H9 (cell line): ENCODE measurements around the gene TRIM37. TPM values are rescaled to one million over a fixed set of nuclear protein-coding genes. Genes with fewer than 3 reads are reported as not detected.

Source experiments
- DNase-seq: peaks from one replicate; pipeline ENCODE4 v3.0.0-alpha.2; 2017
- H2AFZ ChIP-seq: one replicate; pipeline ENCODE4 v1.6.1; 2013; ENCODE audit warnings: mild to moderate bottlenecking, low read length, control low read depth, moderate library complexity
- H2AK5ac ChIP-seq: 2 replicates; pipeline ENCODE4 v1.6.1; 2013; ENCODE audit warnings: low read length, control low read depth, mixed read lengths; ENCODE audit not compliant: insufficient read length
- H2BK120ac ChIP-seq: one replicate; pipeline ENCODE4 v1.6.1; 2013; ENCODE audit warnings: low read depth, mild to moderate bottlenecking, low read length, control low read depth, inconsistent platforms; ENCODE audit not compliant: poor library complexity, severe bottlenecking
- H2BK12ac ChIP-seq: 2 replicates; pipeline ENCODE4 v1.6.1; 2013; ENCODE audit warnings: low read length, control low read depth, mixed read lengths, low read depth; ENCODE audit not compliant: insufficient read length
- H2BK15ac ChIP-seq: 2 replicates; pipeline ENCODE4 v1.6.1; 2013; ENCODE audit warnings: low read depth, low read length, control low read depth
- H2BK20ac ChIP-seq: one replicate; pipeline ENCODE4 v1.6.1; 2013; ENCODE audit warnings: low read depth, mild to moderate bottlenecking, low read length, control low read depth, inconsistent platforms; ENCODE audit not compliant: poor library complexity, severe bottlenecking
- H2BK5ac ChIP-seq: 2 replicates; pipeline ENCODE4 v1.6.1; 2013; ENCODE audit warnings: low read length, control low read depth, mixed read lengths; ENCODE audit not compliant: insufficient read length
- H3K14ac ChIP-seq: 2 replicates; pipeline ENCODE4 v1.6.1; 2013; ENCODE audit warnings: low read length, control low read depth; ENCODE audit not compliant: insufficient read depth
- H3K18ac ChIP-seq: 2 replicates; pipeline ENCODE4 v1.6.1; 2013; ENCODE audit warnings: low read depth, mild to moderate bottlenecking, mixed read lengths, low read length, control low read depth; ENCODE audit not compliant: insufficient read length
- H3K23ac ChIP-seq: 2 replicates; pipeline ENCODE4 v1.6.1; 2013; ENCODE audit warnings: low read length, control low read depth, mixed read lengths, low read depth; ENCODE audit not compliant: insufficient read length
- H3K23me2 ChIP-seq: 2 replicates; pipeline ENCODE4 v1.6.1; 2013; ENCODE audit warnings: low read depth, mild to moderate bottlenecking, mixed read lengths, low read length, control low read depth; ENCODE audit not compliant: insufficient read length, poor library complexity, severe bottlenecking
- H3K27ac ChIP-seq: 2 replicates; pipeline ENCODE4 v1.5.1; 2013; ENCODE audit warnings: low read length, control low read depth, mixed read lengths, low read depth; ENCODE audit not compliant: insufficient read length
- H3K27me3 ChIP-seq: 2 replicates; pipeline ENCODE4 v1.6.1; 2013; ENCODE audit warnings: low read length, control low read depth, inconsistent platforms; ENCODE audit not compliant: insufficient read depth
- H3K4ac ChIP-seq: 2 replicates; pipeline ENCODE4 v1.6.1; 2013; ENCODE audit warnings: low read depth, mild to moderate bottlenecking, control low read depth, inconsistent platforms, low read length, moderate library complexity
- H3K4me1 ChIP-seq: 2 replicates; pipeline ENCODE4 v1.6.1; 2013; ENCODE audit warnings: low read length, control low read depth, inconsistent platforms; ENCODE audit not compliant: insufficient read depth
- H3K4me2 ChIP-seq: 2 replicates; pipeline ENCODE4 v1.6.1; 2013; ENCODE audit warnings: low read length, control low read depth, mixed read lengths; ENCODE audit not compliant: insufficient read length, insufficient read depth
- H3K56ac ChIP-seq: 2 replicates; pipeline ENCODE4 v1.6.1; 2013; ENCODE audit warnings: low read depth, mild to moderate bottlenecking, mixed read lengths, low read length, control low read depth; ENCODE audit not compliant: insufficient read length
- H3K79me1 ChIP-seq: 2 replicates; pipeline ENCODE4 v1.6.1; 2013; ENCODE audit warnings: low read depth, mild to moderate bottlenecking, moderate library complexity, low read length, control low read depth, inconsistent platforms; ENCODE audit not compliant: insufficient read depth, poor library complexity, severe bottlenecking
- H3K79me2 ChIP-seq: 2 replicates; pipeline ENCODE4 v1.6.1; 2013; ENCODE audit warnings: low read length, control low read depth, inconsistent platforms; ENCODE audit not compliant: insufficient read depth
- H3K9ac ChIP-seq: 2 replicates; pipeline ENCODE4 v1.6.1; 2013; ENCODE audit warnings: low read length, control low read depth, mixed read lengths; ENCODE audit not compliant: insufficient read length; ENCODE audit errors: extremely low read depth
- H3K9me3 ChIP-seq: one replicate; pipeline ENCODE4 v1.6.1; 2013; ENCODE audit warnings: low read depth, low read length, inconsistent platforms; ENCODE audit not compliant: control insufficient read depth
- H3T11ph ChIP-seq: one replicate; pipeline ENCODE4 v1.6.1; 2013; ENCODE audit warnings: mild to moderate bottlenecking, low read length, control low read depth, inconsistent platforms
- H4K20me1 ChIP-seq: one replicate; pipeline ENCODE4 v1.6.1; 2013; ENCODE audit not compliant: control insufficient read depth, insufficient read length, insufficient read depth
- H4K5ac ChIP-seq: 2 replicates; pipeline ENCODE4 v1.6.1; 2013; ENCODE audit warnings: low read depth, mild to moderate bottlenecking, mixed read lengths, low read length, control low read depth; ENCODE audit not compliant: insufficient read length
- H4K8ac ChIP-seq: replicated peaks from 2 replicates; pipeline ENCODE4 v1.6.1; 2013; ENCODE audit warnings: low read length, control low read depth, mixed read lengths, low read depth; ENCODE audit not compliant: insufficient read length
- H4K91ac ChIP-seq: 2 replicates; pipeline ENCODE4 v1.6.1; 2013; ENCODE audit warnings: low read depth, mild to moderate bottlenecking, moderate library complexity, mixed read lengths, low read length, control low read depth; ENCODE audit not compliant: insufficient read length
- H3K27ac Mint-ChIP-seq, 3 experiments: 2 replicates in 2 of 3; 3 replicates in 1 of 3; pipeline ENCODE4 v1.8.0; 2020 to 2021; ENCODE audit warnings: mixed read lengths in 3 of 3, mild to moderate bottlenecking in 1 of 3, moderate library complexity in 1 of 3
- H3K27me3 Mint-ChIP-seq: 2 replicates; pipeline ENCODE4 v1.8.0; 2021; ENCODE audit warnings: low read depth, mild to moderate bottlenecking, moderate library complexity, mixed read lengths
- H3K36me3 Mint-ChIP-seq, 3 experiments: 2 replicates in 2 of 3; 3 replicates in 1 of 3; pipeline ENCODE4 v1.8.0; 2020 to 2021; ENCODE audit warnings: low read depth in 3 of 3, mixed read lengths in 3 of 3; ENCODE audit not compliant: insufficient read depth in 1 of 3
- H3K4me1 Mint-ChIP-seq, 2 experiments: 2 replicates each; pipeline ENCODE4 v1.8.0; 2020; ENCODE audit warnings: mixed read lengths in 2 of 2
- H3K4me3 Mint-ChIP-seq, 2 experiments: 2 replicates in 1 of 2; 3 replicates in 1 of 2; pipeline ENCODE4 v1.8.0; 2020 to 2021; ENCODE audit warnings: mild to moderate bottlenecking in 2 of 2, mixed read lengths in 2 of 2, moderate library complexity in 1 of 2
- H3K9me3 Mint-ChIP-seq, 2 experiments: 2 replicates in 1 of 2; 3 replicates in 1 of 2; pipeline ENCODE4 v1.8.0; 2020; ENCODE audit warnings: mild to moderate bottlenecking in 2 of 2, mixed read lengths in 2 of 2, moderate library complexity in 1 of 2
- WGBS: extraction: QIAGEN DNeasy Blood & Tissue Kit; methylation state at CpG from one replicate; pipeline ENCODE4 v1.1.7; 2013; ENCODE audit warnings: missing lambda C conversion rate, low lambda C conversion rate, mixed read lengths; ENCODE audit not compliant: insufficient read length; ENCODE audit errors: extremely low coverage; 5-methylcytosine and 5-hydroxymethylcytosine counted together
- total RNA-seq: library from RNA; stranded (reverse); gene quantifications from 2 replicates; pipeline ENCODE4 v1.2.1, GENCODE V29; 2021
- TF ChIP-seq, protein P1 (sequence below): fragments of 200-600 bp; sonication (generic); conservative IDR thresholded peaks from 3 replicates; pipeline ENCODE4 v1.8.0; 2021; ENCODE audit warnings: antibody characterized with exemption, mild to moderate bottlenecking

The TRIM37 gene
- total RNA-seq, 1 experiment from 2014 or later = 52.1 TPM

DNA sequence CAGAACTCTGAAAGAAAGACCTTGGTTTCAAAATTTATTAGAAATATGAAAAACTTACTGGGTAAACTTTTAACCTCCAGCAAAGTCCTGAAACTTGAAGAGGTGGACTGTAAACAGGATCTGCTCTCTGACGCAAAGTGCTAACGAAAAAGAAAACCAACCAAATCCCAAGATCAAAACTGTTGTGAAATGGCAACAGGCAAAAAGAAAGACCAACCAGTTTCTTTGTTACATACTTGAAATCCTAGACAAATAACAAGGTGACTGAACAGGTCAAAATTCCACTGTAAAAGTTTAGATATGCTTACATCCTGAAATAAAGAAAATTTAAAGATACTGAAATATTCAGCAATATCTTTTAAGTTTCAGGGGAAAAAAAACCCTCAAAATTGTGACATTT, 44.2 kb downstream of the TRIM37 start:
- Mint-ChIP-seq H3K9me3 (no peaks in the 10 kb centered on the region), H3K27ac (no peak overlapping the region), H3K4me1 (no peaks in the 10 kb centered on the region), H3K4me3 (no peak overlapping the region), H3K27me3 (no peaks in the 10 kb centered on the region), H3K36me3 (peaks cover 20 to 41% (median 34%) of the 10 kb centered on the region in 3 experiments; a peak in 6 of 7 replicates)
- H3K4me2 ChIP-seq = no peak overlapping the region
- H3K79me1 ChIP-seq = no peaks in the 10 kb centered on the region
- H3T11ph ChIP-seq = no peak overlapping the region
- H3K27ac ChIP-seq = no peak overlapping the region
- TF ChIP-seq, protein P1, sequence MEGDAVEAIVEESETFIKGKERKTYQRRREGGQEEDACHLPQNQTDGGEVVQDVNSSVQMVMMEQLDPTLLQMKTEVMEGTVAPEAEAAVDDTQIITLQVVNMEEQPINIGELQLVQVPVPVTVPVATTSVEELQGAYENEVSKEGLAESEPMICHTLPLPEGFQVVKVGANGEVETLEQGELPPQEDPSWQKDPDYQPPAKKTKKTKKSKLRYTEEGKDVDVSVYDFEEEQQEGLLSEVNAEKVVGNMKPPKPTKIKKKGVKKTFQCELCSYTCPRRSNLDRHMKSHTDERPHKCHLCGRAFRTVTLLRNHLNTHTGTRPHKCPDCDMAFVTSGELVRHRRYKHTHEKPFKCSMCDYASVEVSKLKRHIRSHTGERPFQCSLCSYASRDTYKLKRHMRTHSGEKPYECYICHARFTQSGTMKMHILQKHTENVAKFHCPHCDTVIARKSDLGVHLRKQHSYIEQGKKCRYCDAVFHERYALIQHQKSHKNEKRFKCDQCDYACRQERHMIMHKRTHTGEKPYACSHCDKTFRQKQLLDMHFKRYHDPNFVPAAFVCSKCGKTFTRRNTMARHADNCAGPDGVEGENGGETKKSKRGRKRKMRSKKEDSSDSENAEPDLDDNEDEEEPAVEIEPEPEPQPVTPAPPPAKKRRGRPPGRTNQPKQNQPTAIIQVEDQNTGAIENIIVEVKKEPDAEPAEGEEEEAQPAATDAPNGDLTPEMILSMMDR = no peak
- H4K5ac ChIP-seq = no peak overlapping the region
- no peak overlapping the region for H2AK5ac ChIP-seq
- no peak overlapping the region for H3K56ac ChIP-seq
- no peaks in the 10 kb centered on the region for H3K79me2 ChIP-seq
- H3K4ac ChIP-seq = no peak overlapping the region
- H3K14ac ChIP-seq = no peak overlapping the region
- H2BK5ac ChIP-seq = no peak overlapping the region
- H2BK12ac ChIP-seq = no peak overlapping the region
- H2BK120ac ChIP-seq = no peak overlapping the region
- no peak overlapping the region for H2AFZ ChIP-seq
- H4K20me1 ChIP-seq = no peaks in the 10 kb centered on the region
- no peak overlapping the region for H3K9ac ChIP-seq
- H3K27me3 ChIP-seq = no peaks in the 10 kb centered on the region
- no CpG with 5 or more reads among the region's 2 CpGs for WGBS
- no peak for DNase-seq
- no peak overlapping the region for H2BK20ac ChIP-seq
- H3K4me1 ChIP-seq = no peaks in the 10 kb centered on the region
- H3K23ac ChIP-seq = no peak overlapping the region
- H4K8ac ChIP-seq = no peak overlapping the region
- no peak overlapping the region for H3K18ac ChIP-seq
- H4K91ac ChIP-seq = no peak overlapping the region
- H3K9me3 ChIP-seq = no peaks in the 10 kb centered on the region
- H2BK15ac ChIP-seq = no peak overlapping the region
- H3K23me2 ChIP-seq = no peaks in the 10 kb centered on the region
